ENCODE measurements around the gene PROSER1.

- TF ChIP-seq, protein P1, sequence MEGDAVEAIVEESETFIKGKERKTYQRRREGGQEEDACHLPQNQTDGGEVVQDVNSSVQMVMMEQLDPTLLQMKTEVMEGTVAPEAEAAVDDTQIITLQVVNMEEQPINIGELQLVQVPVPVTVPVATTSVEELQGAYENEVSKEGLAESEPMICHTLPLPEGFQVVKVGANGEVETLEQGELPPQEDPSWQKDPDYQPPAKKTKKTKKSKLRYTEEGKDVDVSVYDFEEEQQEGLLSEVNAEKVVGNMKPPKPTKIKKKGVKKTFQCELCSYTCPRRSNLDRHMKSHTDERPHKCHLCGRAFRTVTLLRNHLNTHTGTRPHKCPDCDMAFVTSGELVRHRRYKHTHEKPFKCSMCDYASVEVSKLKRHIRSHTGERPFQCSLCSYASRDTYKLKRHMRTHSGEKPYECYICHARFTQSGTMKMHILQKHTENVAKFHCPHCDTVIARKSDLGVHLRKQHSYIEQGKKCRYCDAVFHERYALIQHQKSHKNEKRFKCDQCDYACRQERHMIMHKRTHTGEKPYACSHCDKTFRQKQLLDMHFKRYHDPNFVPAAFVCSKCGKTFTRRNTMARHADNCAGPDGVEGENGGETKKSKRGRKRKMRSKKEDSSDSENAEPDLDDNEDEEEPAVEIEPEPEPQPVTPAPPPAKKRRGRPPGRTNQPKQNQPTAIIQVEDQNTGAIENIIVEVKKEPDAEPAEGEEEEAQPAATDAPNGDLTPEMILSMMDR (IDR thresholded peaks at IDR 0.05; ENCODE audit: low read depth, low read length, missing input control) = no peak
- TF ChIP-seq RAD21 (IDR thresholded peaks at IDR 0.05) (no peak), TAF1 (conservative IDR thresholded peaks at IDR 0.05) (no peak), GABPA (IDR thresholded peaks at IDR 0.05 in 1 of 2, conservative IDR thresholded peaks at IDR 0.05 in 1 of 2) (no peak), NR2F2 (IDR thresholded peaks at IDR 0.05) (no peak), ATF3 (IDR thresholded peaks at IDR 0.05) (no peak), RXRA (IDR thresholded peaks at IDR 0.05) (no peak)
- TF ChIP-seq, protein P2, sequence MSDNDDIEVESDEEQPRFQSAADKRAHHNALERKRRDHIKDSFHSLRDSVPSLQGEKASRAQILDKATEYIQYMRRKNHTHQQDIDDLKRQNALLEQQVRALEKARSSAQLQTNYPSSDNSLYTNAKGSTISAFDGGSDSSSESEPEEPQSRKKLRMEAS (IDR thresholded peaks at IDR 0.05) = no peak
Measured at GRCh38 chr13:38993381-38993780, 44.5 kb downstream of the PROSER1 start.

Data from liver (tissue), 3 donors.